BLaER1 (cell line): Measurements from ENCODE around the gene TPCN2.

Experiments
- H3K27ac ChIP-seq: shearing (Covaris generic); formaldehyde crosslinking; 2 replicates; pipeline ENCODE4 v1.8.1; 2022
- H3K27me3 ChIP-seq: shearing (Covaris generic); formaldehyde crosslinking; 2 replicates; pipeline ENCODE4 v1.8.1; 2022
- H3K36me3 ChIP-seq: shearing (Covaris generic); formaldehyde crosslinking; 2 replicates; pipeline ENCODE4 v1.8.1; 2022
- H3K4me1 ChIP-seq: shearing (Covaris generic); formaldehyde crosslinking; 2 replicates; pipeline ENCODE4 v1.8.1; 2022
- H3K4me2 ChIP-seq: shearing (Covaris generic); formaldehyde crosslinking; 2 replicates; pipeline ENCODE4 v1.8.1; 2022
- H3K4me3 ChIP-seq: shearing (Covaris generic); formaldehyde crosslinking; 2 replicates; pipeline ENCODE4 v1.8.1; 2022
- H3K9ac ChIP-seq: shearing (Covaris generic); formaldehyde crosslinking; 2 replicates; pipeline ENCODE4 v1.8.1; 2022
- H3K9me3 ChIP-seq: shearing (Covaris generic); formaldehyde crosslinking; 2 replicates; pipeline ENCODE4 v1.8.1; 2022
- H4K20me1 ChIP-seq: shearing (Covaris generic); formaldehyde crosslinking; 2 replicates; pipeline ENCODE4 v1.8.1; 2022
- Cebpa-rat ChIP-seq: shearing (Covaris generic); IDR thresholded peaks from 2 replicates; pipeline ENCODE4 v1.8.1; 2022

The TPCN2 gene

GRCh38 chr11:69089258-69089657 lies 40.5 kb downstream of the TPCN2 start:
- Histone ChIP-seq H3K4me3 (no peak overlapping the region), H3K27ac (no peak overlapping the region), H3K4me1 (peaks cover 4% of the 10 kb centered on the region; the same call in 1 of the 2 replicates), H3K4me2 (no peak overlapping the region), H3K36me3 (peaks cover 83% of the 10 kb centered on the region), H3K9ac (no peak overlapping the region), H3K9me3 (no peaks in the 10 kb centered on the region), H3K27me3 (no peaks in the 10 kb centered on the region), H4K20me1 (peaks cover 60% of the 10 kb centered on the region)
- no peak for TF ChIP-seq Cebpa-rat

DNA sequence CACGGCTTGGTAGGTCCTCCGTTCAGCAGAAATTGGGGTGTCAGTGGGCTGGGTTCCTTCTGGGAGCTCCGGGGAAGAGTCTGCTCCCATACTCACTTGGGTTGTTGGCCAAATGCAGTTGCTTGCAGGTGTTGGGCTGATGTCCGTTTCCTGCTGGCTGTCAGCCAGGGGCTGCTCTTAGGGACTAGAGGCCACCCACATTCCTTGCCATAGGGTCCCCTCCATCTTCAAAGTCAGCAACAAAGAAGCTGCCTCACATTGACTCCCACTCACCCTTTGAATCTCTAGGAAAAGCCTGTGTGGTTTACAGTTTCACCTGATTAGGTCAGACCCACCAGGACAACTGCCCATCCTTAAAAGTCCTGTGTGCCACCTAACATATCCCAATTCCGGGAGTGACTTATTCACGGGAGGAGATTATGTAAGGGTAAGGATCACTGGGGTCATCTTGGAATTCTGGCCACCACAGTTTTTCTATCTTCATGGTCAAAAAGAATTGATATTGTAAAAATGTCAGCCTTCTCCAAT lies 43.0 kb downstream of the TPCN2 start:
- H3K4me2 ChIP-seq: no peak overlapping the region
- H3K27me3 ChIP-seq: no peaks in the 10 kb centered on the region
- H3K4me1 ChIP-seq: peaks cover 6% of the 10 kb centered on the region
- no peak for TF ChIP-seq Cebpa-rat
- no peak overlapping the region for H3K27ac ChIP-seq
- H3K9me3 ChIP-seq: no peaks in the 10 kb centered on the region
- no peak overlapping the region for H3K9ac ChIP-seq
- H3K36me3 ChIP-seq: peaks cover 63% of the 10 kb centered on the region
- peaks cover 68% of the 10 kb centered on the region for H4K20me1 ChIP-seq
- H3K4me3 ChIP-seq: no peak overlapping the region

DNA sequence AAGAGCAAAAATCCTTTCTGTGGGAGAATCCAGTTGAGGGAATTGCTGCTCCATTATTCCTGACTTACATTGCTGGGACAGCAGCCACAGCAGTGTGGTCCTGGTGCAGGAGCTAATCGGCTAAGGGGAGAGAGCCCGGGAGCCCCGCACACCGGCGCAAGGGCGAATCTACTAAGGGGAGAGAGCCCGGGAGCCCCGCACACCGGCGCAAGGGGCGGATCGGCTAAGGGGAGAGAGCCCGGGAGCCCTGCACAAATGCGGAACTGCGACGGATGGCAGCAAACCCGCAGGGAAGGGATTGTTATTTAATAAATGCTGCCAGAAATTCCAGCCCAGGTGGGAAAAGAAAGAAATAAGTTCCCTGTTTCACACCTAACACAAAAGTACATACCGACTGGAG lies 43.5 kb downstream of the TPCN2 start:
- no peak overlapping the region for H3K27ac ChIP-seq
- TF ChIP-seq Cebpa-rat: no peak
- H3K4me3 ChIP-seq: no peak overlapping the region
- no peaks in the 10 kb centered on the region for H3K27me3 ChIP-seq
- H3K36me3 ChIP-seq: peaks cover 57% of the 10 kb centered on the region
- H4K20me1 ChIP-seq: peaks cover 68% of the 10 kb centered on the region
- H3K4me1 ChIP-seq: peaks cover 11% of the 10 kb centered on the region
- no peaks in the 10 kb centered on the region for H3K9me3 ChIP-seq
- H3K4me2 ChIP-seq: no peak overlapping the region
- H3K9ac ChIP-seq: no peak overlapping the region

GRCh38 chr11:69093106-69093505 lies 44.4 kb downstream of the TPCN2 start:
- no peak overlapping the region for H3K4me3 ChIP-seq
- peaks cover 17% of the 10 kb centered on the region for H3K4me1 ChIP-seq
- peaks cover 68% of the 10 kb centered on the region for H4K20me1 ChIP-seq
- H3K9ac ChIP-seq: no peak overlapping the region
- H3K27ac ChIP-seq: no peak overlapping the region
- H3K36me3 ChIP-seq: peaks cover 49% of the 10 kb centered on the region
- no peaks in the 10 kb centered on the region for H3K27me3 ChIP-seq
- H3K9me3 ChIP-seq: no peaks in the 10 kb centered on the region
- no peak for TF ChIP-seq Cebpa-rat
- H3K4me2 ChIP-seq: no peak overlapping the region

GRCh38 chr11:69094111-69094914 lies 45.6 kb downstream of the TPCN2 start:
- no peaks in the 10 kb centered on the region for H3K27me3 ChIP-seq
- peaks cover 18% of the 10 kb centered on the region for H3K4me1 ChIP-seq
- peaks cover 39% of the 10 kb centered on the region for H3K36me3 ChIP-seq
- H3K9ac ChIP-seq: no peak overlapping the region
- no peak overlapping the region for H3K27ac ChIP-seq
- TF ChIP-seq Cebpa-rat: no peak
- H4K20me1 ChIP-seq: peaks cover 68% of the 10 kb centered on the region
- H3K9me3 ChIP-seq: no peaks in the 10 kb centered on the region
- H3K4me2 ChIP-seq: no peak overlapping the region
- no peak overlapping the region for H3K4me3 ChIP-seq

GRCh38 chr11:69094915-69095290 lies 46.2 kb downstream of the TPCN2 start:
- TF ChIP-seq Cebpa-rat: no peak
- Histone ChIP-seq H3K36me3 (peaks cover 33% of the 10 kb centered on the region), H3K27me3 (no peaks in the 10 kb centered on the region), H3K9ac (no peak overlapping the region), H3K9me3 (no peaks in the 10 kb centered on the region), H4K20me1 (peaks cover 68% of the 10 kb centered on the region), H3K4me3 (no peak overlapping the region), H3K4me1 (peaks cover 22% of the 10 kb centered on the region), H3K4me2 (no peak overlapping the region), H3K27ac (no peak overlapping the region)

GRCh38 chr11:69095300-69095699 lies 46.6 kb downstream of the TPCN2 start:
- H3K4me3 ChIP-seq: no peak overlapping the region
- no peak overlapping the region for H3K27ac ChIP-seq
- no peak overlapping the region for H3K9ac ChIP-seq
- H4K20me1 ChIP-seq: peaks cover 69% of the 10 kb centered on the region
- H3K9me3 ChIP-seq: no peaks in the 10 kb centered on the region
- H3K27me3 ChIP-seq: no peaks in the 10 kb centered on the region
- H3K36me3 ChIP-seq: peaks cover 29% of the 10 kb centered on the region
- H3K4me1 ChIP-seq: peaks cover 22% of the 10 kb centered on the region
- H3K4me2 ChIP-seq: no peak overlapping the region
- no peak for TF ChIP-seq Cebpa-rat

DNA sequence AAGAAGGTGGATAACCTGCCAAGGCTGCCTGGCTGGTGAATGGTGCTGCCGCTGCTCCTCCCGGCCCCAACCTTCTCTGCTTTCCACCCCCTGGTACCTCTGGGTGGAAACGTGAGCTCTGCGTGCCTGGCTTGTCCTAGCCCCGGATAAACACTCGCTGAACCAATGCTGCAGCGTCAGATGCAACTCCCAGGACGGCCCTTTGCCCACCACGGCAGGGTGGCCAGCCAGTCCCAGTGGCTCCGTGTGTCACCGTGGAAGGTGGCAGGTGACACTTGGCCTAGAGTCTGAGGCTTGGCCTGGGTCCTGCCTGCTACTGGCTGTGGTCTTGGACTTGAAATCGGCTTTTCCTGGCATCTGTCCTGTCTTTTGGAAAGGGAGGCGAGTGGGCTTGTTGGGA lies 47.7 kb downstream of the TPCN2 start:
- Histone ChIP-seq H3K4me3 (no peak overlapping the region), H3K27ac (no peak overlapping the region), H3K27me3 (no peaks in the 10 kb centered on the region), H3K9me3 (no peaks in the 10 kb centered on the region), H3K4me1 (peaks cover 22% of the 10 kb centered on the region), H3K9ac (no peak overlapping the region), H3K4me2 (no peak overlapping the region), H3K36me3 (peaks cover 21% of the 10 kb centered on the region), H4K20me1 (peaks cover 81% of the 10 kb centered on the region)
- TF ChIP-seq Cebpa-rat: no peak

DNA sequence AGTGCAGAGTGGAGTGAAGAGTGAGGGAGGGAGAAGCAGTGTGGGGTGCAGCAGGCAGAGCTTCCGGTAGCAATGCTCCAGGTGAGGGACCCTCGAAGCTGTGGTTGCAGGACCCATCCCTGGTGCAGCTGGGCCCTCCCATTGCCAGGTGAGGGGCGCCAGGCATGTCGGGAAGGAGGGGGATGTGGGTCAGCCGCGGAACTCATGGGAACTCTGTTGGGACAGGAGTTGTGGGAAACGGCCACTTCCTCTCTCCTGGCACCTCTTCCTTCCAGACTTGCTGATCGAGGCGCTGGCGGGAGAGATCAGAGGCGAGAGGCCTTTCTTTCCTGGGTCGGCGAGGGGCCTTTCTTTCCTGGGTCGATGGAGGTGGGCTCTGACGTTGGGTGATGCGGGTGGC lies 48.5 kb downstream of the TPCN2 start:
- H3K4me2 ChIP-seq: peak overlapping the region; percentile 35
- no peak overlapping the region for H3K9ac ChIP-seq

DNA sequence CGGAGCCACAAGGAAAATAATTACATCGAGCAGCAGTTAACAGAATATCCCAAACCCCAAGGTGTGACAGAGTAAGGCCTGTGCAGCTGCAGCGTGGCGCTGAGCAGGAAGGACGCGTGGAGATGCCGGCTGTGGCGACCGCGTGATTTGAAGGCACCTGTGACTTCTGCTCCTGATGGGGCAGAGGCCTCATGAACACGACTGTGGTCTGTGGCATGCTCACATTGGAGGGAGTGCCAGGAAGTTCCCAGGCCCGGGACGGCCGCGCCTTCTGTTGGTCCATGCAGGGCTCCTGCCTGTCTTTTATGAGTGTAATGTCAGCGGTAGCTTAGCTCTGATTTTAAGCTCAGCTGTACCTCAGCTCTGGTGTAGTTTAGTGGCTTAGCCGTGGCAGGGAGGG lies 50.4 kb downstream of the TPCN2 start:
- Histone ChIP-seq H3K9ac (no peak overlapping the region), H3K27ac (no peak overlapping the region), H3K4me1 (peaks cover 22% of the 10 kb centered on the region), H3K9me3 (no peaks in the 10 kb centered on the region), H3K36me3 (no peaks in the 10 kb centered on the region; the same call in 1 of the 2 replicates), H3K4me2 (peak overlapping the region; percentile 50), H3K27me3 (peaks cover 4% of the 10 kb centered on the region; the same call in 1 of the 2 replicates), H3K4me3 (no peak overlapping the region), H4K20me1 (peaks cover 99% of the 10 kb centered on the region)
- no peak for TF ChIP-seq Cebpa-rat

More for the DNA sequence above, 48.5 kb downstream of the TPCN2 start:
- H3K36me3 ChIP-seq: peaks cover 14% of the 10 kb centered on the region
- no peaks in the 10 kb centered on the region for H3K27me3 ChIP-seq
- peaks cover 88% of the 10 kb centered on the region for H4K20me1 ChIP-seq
- no peak for TF ChIP-seq Cebpa-rat
- no peaks in the 10 kb centered on the region for H3K9me3 ChIP-seq
- H3K4me1 ChIP-seq: peaks cover 22% of the 10 kb centered on the region
- H3K4me3 ChIP-seq: no peak overlapping the region
- H3K27ac ChIP-seq: no peak overlapping the region
